CD4-positive, alpha-beta T cell (primary cell): ENCODE measurements around the gene LPAR2. TPM values are rescaled to one million over a fixed set of nuclear protein-coding genes. Genes with fewer than 3 reads are reported as not detected.

Source experiments
- ATAC-seq: fragments of 200-7000 bp; cut with Tn5 transposase; one replicate; pipeline ENCODE4 v1.10.0; 2022; ENCODE audit warnings: mild to moderate bottlenecking; ENCODE audit not compliant: poor library complexity
- CTCF ChIA-PET: fragments of 350-600 bp; sonication (Branson Sonifier 250); formaldehyde crosslinking; loops from one replicate; lab custom pipeline; 2021; ENCODE audit warnings: antibody characterized with exemption, inconsistent platforms; lab: Charles Lee
- POLR2A ChIA-PET: fragments of 350-600 bp; sonication (Branson Sonifier 250); formaldehyde crosslinking; loops from one replicate; lab custom pipeline; 2021; ENCODE audit warnings: antibody characterized with exemption, inconsistent platforms; lab: Charles Lee
- DNase-seq, 14 experiments: peaks; one replicate each; pipeline ENCODE4 v3.0.0-alpha.2; 2013 to 2020; ENCODE audit warnings: mixed read lengths in 2 of 14
- H3K27ac ChIP-seq, 2 donors: one replicate each; pipeline versions ENCODE4 v1.5.1 to v1.7.0; 2013; ENCODE audit warnings: low read length in 2 of 2, low read depth in 1 of 2, mild to moderate bottlenecking in 1 of 2
- H3K27me3 ChIP-seq, 2 experiments: 1 replicate in 1 of 2; 2 replicates in 1 of 2; pipeline versions ENCODE4 v1.6.1 to v1.7.0; 2013; ENCODE audit warnings: low read length in 2 of 2, control low read depth in 1 of 2, mild to moderate bottlenecking in 1 of 2, moderate library complexity in 1 of 2; ENCODE audit not compliant: insufficient read depth in 2 of 2, control insufficient read depth in 1 of 2
- H3K36me3 ChIP-seq: one replicate; pipeline ENCODE4 v1.6.1; 2013; ENCODE audit warnings: low read length, control low read depth; ENCODE audit not compliant: insufficient read depth
- H3K4me1 ChIP-seq: one replicate; pipeline ENCODE4 v1.6.1; 2013; ENCODE audit warnings: low read length, control low read depth; ENCODE audit not compliant: insufficient read depth
- H3K4me3 ChIP-seq: one replicate; pipeline ENCODE4 v1.5.1; 2013; ENCODE audit warnings: mild to moderate bottlenecking, low read length, moderate library complexity
- H3K9me3 ChIP-seq, 2 experiments: 1 replicate in 1 of 2; 2 replicates in 1 of 2; pipeline versions ENCODE4 v1.6.1 to v1.7.0; 2013; ENCODE audit warnings: low read length in 2 of 2, mild to moderate bottlenecking in 2 of 2, control low read depth in 1 of 2, moderate library complexity in 1 of 2; ENCODE audit not compliant: control insufficient read depth in 1 of 2, insufficient read depth in 1 of 2
- H3K27ac Mint-ChIP-seq: one replicate; pipeline ENCODE4 v1.8.0; 2020; ENCODE audit warnings: mixed read lengths
- H3K27me3 Mint-ChIP-seq: one replicate; pipeline ENCODE4 v1.8.0; 2021; ENCODE audit warnings: mixed read lengths
- H3K36me3 Mint-ChIP-seq: one replicate; pipeline ENCODE4 v1.8.0; 2021; ENCODE audit warnings: low read depth, mixed read lengths
- H3K4me1 Mint-ChIP-seq: one replicate; pipeline ENCODE4 v1.8.0; 2021; ENCODE audit warnings: low read depth, mixed read lengths
- H3K4me3 Mint-ChIP-seq: one replicate; pipeline ENCODE4 v1.8.0; 2020; ENCODE audit warnings: mild to moderate bottlenecking, mixed read lengths
- H3K9me3 Mint-ChIP-seq: one replicate; pipeline ENCODE4 v1.8.0; 2020; ENCODE audit warnings: mixed read lengths
- intact Hi-C, 2 experiments: fragments of 100-400 bp; cut with DNase I in 1 of 2; cut with micrococcal nuclease in 1 of 2; formaldehyde crosslinking; loops; one replicate each; pipeline versions ENCODE4 v1.15.1 to v1.9.0; 2023 to 2025; cut with DNase I, micrococcal nuclease
- total RNA-seq, 174 experiments: library from RNA in 2 of 174; stranded (reverse) in 2 of 174; gene quantifications; one replicate each; pipeline ENCODE4 v1.2.3 and lab custom pipeline; 2021 to 2026
- TF ChIP-seq, protein P1 (sequence below): fragments of 200-600 bp; IDR thresholded peaks from one replicate; pipeline ENCODE4 v1.8.0; 2022; ENCODE audit warnings: antibody characterized with exemption, mild to moderate bottlenecking

The LPAR2 gene
- total RNA-seq, 2 experiments from 2014 or later: 85.9 to 93.7 TPM

DNA sequence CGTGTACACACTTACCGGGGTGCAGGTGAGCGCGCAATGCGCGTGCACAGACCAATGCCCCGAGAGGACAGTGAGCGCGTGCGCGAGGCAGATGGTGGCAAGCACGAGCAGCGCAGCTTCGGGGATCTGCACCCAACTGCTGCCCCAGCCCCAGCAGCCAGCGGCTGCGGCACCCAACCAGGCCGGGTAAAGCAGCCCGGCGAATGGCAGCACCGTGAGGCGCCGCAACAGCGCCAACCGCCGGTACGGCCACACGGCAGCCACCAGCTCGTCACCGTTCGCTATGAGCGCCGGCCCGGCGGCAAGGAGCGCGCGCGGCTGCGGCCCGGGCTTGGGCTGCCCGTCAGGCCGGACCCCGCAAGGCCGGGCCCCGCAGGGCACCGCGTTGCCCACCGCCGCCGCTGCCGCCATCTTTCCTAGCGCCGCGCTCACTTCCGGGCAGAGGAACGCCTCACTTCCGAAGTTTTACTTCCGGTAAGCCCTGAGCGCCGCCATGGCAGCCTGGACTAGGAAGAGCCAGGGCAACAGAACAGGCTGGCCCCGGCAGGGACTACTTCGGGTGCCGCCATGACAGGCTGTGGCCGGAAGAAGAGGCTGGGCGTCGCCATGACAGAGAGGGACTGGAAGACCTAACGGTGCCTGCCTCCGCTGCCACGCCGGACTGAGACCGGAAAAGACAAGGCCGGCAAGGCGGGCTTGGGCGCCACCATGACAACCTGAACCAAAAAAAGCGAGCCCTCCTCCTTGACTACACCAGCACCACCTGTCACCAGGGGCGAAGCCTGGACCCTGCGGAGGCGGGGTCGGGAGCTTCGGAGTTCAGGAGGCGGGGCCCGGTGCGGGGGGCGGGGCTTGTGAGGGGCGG is 35.5 kb upstream of the LPAR2 start, which contains the start of gene ATP13A1:
Gene ATP13A1 (minus strand): TSS at position 421 of the 865 bp plus-strand sequence. CDS start 10 bp downstream, at position 411.
- H3K27me3 ChIP-seq: no peaks in the 10 kb centered on the region
- peak within 1 kb of the TSS; percentile 99 for H3K27ac Mint-ChIP-seq
- peak within 1 kb of the TSS; percentile 95 for H3K4me3 Mint-ChIP-seq
- H3K27me3 Mint-ChIP-seq: no peaks in the 10 kb centered on the region
- ATAC-seq: peak; percentile 67
- intact Hi-C loops: loop anchor here (1.0 to 5.0 kb wide), 7 partner anchors 19 to 341 kb away; partner anchors contain the start of genes LPAR2 (in 1 of the 2), MAU2 (in 1 of the 2), SUGP1 (in 1 of the 2) and ZNF14 (in 1 of the 2)
- peaks cover 13% of the 10 kb centered on the region for H3K36me3 ChIP-seq
- TF ChIP-seq, protein P1, sequence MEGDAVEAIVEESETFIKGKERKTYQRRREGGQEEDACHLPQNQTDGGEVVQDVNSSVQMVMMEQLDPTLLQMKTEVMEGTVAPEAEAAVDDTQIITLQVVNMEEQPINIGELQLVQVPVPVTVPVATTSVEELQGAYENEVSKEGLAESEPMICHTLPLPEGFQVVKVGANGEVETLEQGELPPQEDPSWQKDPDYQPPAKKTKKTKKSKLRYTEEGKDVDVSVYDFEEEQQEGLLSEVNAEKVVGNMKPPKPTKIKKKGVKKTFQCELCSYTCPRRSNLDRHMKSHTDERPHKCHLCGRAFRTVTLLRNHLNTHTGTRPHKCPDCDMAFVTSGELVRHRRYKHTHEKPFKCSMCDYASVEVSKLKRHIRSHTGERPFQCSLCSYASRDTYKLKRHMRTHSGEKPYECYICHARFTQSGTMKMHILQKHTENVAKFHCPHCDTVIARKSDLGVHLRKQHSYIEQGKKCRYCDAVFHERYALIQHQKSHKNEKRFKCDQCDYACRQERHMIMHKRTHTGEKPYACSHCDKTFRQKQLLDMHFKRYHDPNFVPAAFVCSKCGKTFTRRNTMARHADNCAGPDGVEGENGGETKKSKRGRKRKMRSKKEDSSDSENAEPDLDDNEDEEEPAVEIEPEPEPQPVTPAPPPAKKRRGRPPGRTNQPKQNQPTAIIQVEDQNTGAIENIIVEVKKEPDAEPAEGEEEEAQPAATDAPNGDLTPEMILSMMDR: no peak
- CTCF ChIA-PET: interaction anchor here (0.8 kb wide), 2 partner anchors 19 to 131 kb away, joined by 3 to 4 read pairs; partner anchors contain the start of gene GMIP
- H3K9me3 Mint-ChIP-seq: peaks cover 2% of the 10 kb centered on the region
- POLR2A ChIA-PET: interaction anchor here (0.5 to 4.3 kb wide), 27 partner anchors 9 to 1941 kb away, joined by 3 to 45 read pairs (median 6); partner anchors contain the start of genes GMIP, LPAR2, NDUFA13 and ZNF14
- DNase-seq: peak; percentile 88 to 99 (median 93)
- peak within 1 kb of the TSS; percentile 96 for H3K27ac ChIP-seq
- peaks cover 0 to 31% of the 10 kb centered on the region in 2 experiments for H3K9me3 ChIP-seq
- H3K4me3 ChIP-seq: peak within 1 kb of the TSS; percentile 94
- H3K4me1 Mint-ChIP-seq: peaks cover 48% of the 10 kb centered on the region
- peaks cover 47% of the 10 kb centered on the region for H3K36me3 Mint-ChIP-seq
- H3K4me1 ChIP-seq: peaks cover 71% of the 10 kb centered on the region

DNA sequence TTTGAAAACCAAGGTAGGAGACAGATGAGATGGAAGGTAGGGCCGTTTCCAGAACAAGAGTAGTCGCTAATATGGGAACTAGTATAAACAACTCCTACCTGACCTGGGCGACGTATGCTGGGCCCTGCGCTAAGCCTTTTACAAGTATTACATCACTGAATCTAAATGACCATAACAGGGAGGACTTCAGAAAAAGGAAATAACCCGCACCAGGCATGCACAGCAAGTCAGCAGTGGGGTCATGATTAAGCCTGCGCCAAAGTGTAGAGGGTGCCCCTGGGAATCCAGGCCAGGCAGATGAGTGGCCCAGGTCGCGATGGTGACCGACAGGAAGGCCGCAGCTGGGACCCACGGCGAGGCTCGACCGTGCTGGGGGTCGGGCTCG is 34.8 kb upstream of the LPAR2 start:
- peak overlapping the region; percentile 99 for H3K27ac Mint-ChIP-seq
- peak overlapping the region; percentile 84 to 96 for H3K27ac ChIP-seq
- no peak for ATAC-seq
- intact Hi-C loops: loop anchor here (1.0 to 5.0 kb wide), 6 partner anchors 18 to 341 kb away; partner anchors contain the start of genes LPAR2 (in 1 of the 2), MAU2 (in 1 of the 2), SUGP1 (in 1 of the 2) and ZNF253 (in 1 of the 2)
- ChIA-PET POLR2A (interaction anchor here (0.9 to 4.3 kb wide), 22 partner anchors 10 to 1942 kb away, joined by 3 to 45 read pairs (median 6); partner anchors contain the start of genes GMIP, LPAR2, NDUFA13 and ZNF14), CTCF (interaction anchor here (2.5 kb wide), 1 partner anchor 109 kb away, joined by 6 read pairs; no protein-coding TSS in a partner anchor)
- H3K36me3 ChIP-seq: peaks cover 19% of the 10 kb centered on the region
- DNase-seq: no peak
- peaks cover 0 to 31% of the 10 kb centered on the region in 2 experiments for H3K9me3 ChIP-seq
- H3K27me3 ChIP-seq: no peaks in the 10 kb centered on the region
- H3K4me3 Mint-ChIP-seq: peak overlapping the region; percentile 95
- peaks cover 2% of the 10 kb centered on the region for H3K9me3 Mint-ChIP-seq
- peaks cover 64% of the 10 kb centered on the region for H3K4me1 ChIP-seq
- H3K4me1 Mint-ChIP-seq: peaks cover 46% of the 10 kb centered on the region
- H3K36me3 Mint-ChIP-seq: peaks cover 47% of the 10 kb centered on the region
- H3K27me3 Mint-ChIP-seq: no peaks in the 10 kb centered on the region
- TF ChIP-seq, protein P1: no peak
- peak overlapping the region; percentile 94 for H3K4me3 ChIP-seq

DNA sequence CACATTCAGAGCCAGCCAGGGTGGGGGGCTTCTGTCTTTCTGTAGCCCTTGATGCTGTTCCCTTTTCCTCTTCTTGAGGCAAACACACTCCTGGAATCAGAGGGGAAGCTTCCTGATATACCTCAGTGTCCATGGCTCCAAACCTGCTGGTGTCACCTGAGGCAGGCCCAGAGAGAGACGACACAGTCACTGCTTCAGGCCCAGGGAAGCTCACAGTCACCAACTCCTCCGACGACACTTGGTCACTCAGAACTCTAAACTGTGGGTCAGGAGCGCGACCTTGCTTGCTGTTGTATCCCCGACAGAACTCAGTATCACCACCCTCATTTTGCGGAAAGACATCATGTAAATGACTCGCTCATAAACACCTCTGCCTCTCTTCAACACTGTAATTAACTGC is 34.3 kb upstream of the LPAR2 start:
- intact Hi-C loops: loop anchor here (2.0 to 5.0 kb wide), 5 partner anchors 18 to 340 kb away; partner anchors contain the start of genes MAU2 (in 1 of the 2), SUGP1 (in 1 of the 2), ZNF253 (in 1 of the 2) and ZNF506 (in 1 of the 2)
- DNase-seq: peak in 1 of 14 experiments; percentile 34
- Histone ChIP-seq H3K36me3 (peaks cover 24% of the 10 kb centered on the region), H3K4me1 (peaks cover 60% of the 10 kb centered on the region), H3K4me3 (peak overlapping the region; percentile 94), H3K9me3 (peaks cover 0 to 26% of the 10 kb centered on the region in 2 experiments), H3K27ac (peak overlapping the region; percentile 84 to 96), H3K27me3 (no peaks in the 10 kb centered on the region)
- POLR2A ChIA-PET: interaction anchor here (0.9 to 4.3 kb wide), 15 partner anchors 14 to 505 kb away, joined by 3 to 45 read pairs (median 8); partner anchors contain the start of genes GMIP, LPAR2, NDUFA13 and ZNF14
- Mint-ChIP-seq H3K36me3 (peaks cover 51% of the 10 kb centered on the region), H3K4me1 (peaks cover 41% of the 10 kb centered on the region), H3K27me3 (no peaks in the 10 kb centered on the region), H3K4me3 (peak overlapping the region; percentile 95), H3K9me3 (peaks cover 2% of the 10 kb centered on the region), H3K27ac (peak overlapping the region; percentile 99)
- TF ChIP-seq, protein P1: no peak
- CTCF ChIA-PET: interaction anchor here (2.5 kb wide), 1 partner anchor 109 kb away, joined by 6 read pairs; no protein-coding TSS in a partner anchor
- no peak for ATAC-seq
